GM10248 (cell line): ENCODE data around the gene STAC2.

Source experiments
- CTCF ChIA-PET: fragments of 300-600 bp; sonication (Branson Sonifier 250); formaldehyde crosslinking; extraction: SDS; loops from one replicate; lab custom pipeline; 2021; ENCODE audit warnings: antibody characterized with exemption; lab: Yijun Ruan, JAX
- POLR2A ChIA-PET: fragments of 350-650 bp; sonication (Branson Sonifier 250); formaldehyde crosslinking; extraction: SDS; loops from one replicate; lab custom pipeline; 2020; ENCODE audit warnings: antibody characterized with exemption; lab: Yijun Ruan, JAX
- DNase-seq: peaks from one replicate; pipeline ENCODE4 v3.0.0; 2012; ENCODE audit errors: extremely low spot score
- CTCF ChIP-seq: IDR thresholded peaks from 2 replicates; pipeline ENCODE4 v1.5.1; 2012; ENCODE audit warnings: mild to moderate bottlenecking, low read depth; ENCODE audit errors: extremely low read depth, missing control alignments, control extremely low read depth

Gene STAC2

GRCh38 chr17:39183720-39184119, 42.0 kb downstream of the STAC2 start:
- POLR2A ChIA-PET: no interaction called here
- CTCF ChIA-PET: interaction anchor here (1.0 to 1.6 kb wide), 4 partner anchors 8 to 31 kb away, joined by 4 to 17 read pairs (median 4); no protein-coding TSS in a partner anchor
- no peak for DNase-seq
- TF ChIP-seq CTCF: no peak

GRCh38 chr17:39183045-39183444, 42.7 kb downstream of the STAC2 start:
- POLR2A ChIA-PET: no interaction called here
- CTCF ChIA-PET: interaction anchor here (1.0 to 1.6 kb wide), 4 partner anchors 9 to 30 kb away, joined by 4 to 17 read pairs (median 4); no protein-coding TSS in a partner anchor
- TF ChIP-seq CTCF: no peak
- no peak for DNase-seq

GRCh38 chr17:39181303-39181702, 44.4 kb downstream of the STAC2 start:
- ChIA-PET POLR2A (no interaction called here), CTCF (interaction anchor here (1.5 to 1.9 kb wide), 2 partner anchors 12 to 17 kb away, joined by 5 to 7 read pairs; no protein-coding TSS in a partner anchor)
- no peak for TF ChIP-seq CTCF
- no peak for DNase-seq

- CTCF ChIA-PET: interaction anchor here (1.5 to 6.0 kb wide), 3 partner anchors 13 to 195 kb away, joined by 3 to 107 read pairs (median 13); partner anchors contain the start of gene ARL5C
- TF ChIP-seq CTCF: no peak
- POLR2A ChIA-PET: no interaction called here
- no peak for DNase-seq
Observed at GRCh38 chr17:39178536-39178935, 47.2 kb downstream of the STAC2 start.

- ChIA-PET POLR2A (no interaction called here), CTCF (interaction anchor here (1.7 to 6.0 kb wide), 2 partner anchors 12 to 23 kb away, joined by 5 to 107 read pairs; partner anchors contain the start of gene ARL5C)
- DNase-seq: no peak
Observed at GRCh38 chr17:39177256-39177655, 48.5 kb downstream of the STAC2 start.

GRCh38 chr17:39175695-39176093, 50.1 kb downstream of the STAC2 start:
- ChIA-PET CTCF (interaction anchor here (0.8 to 6.0 kb wide), 28 partner anchors 8 to 304 kb away, joined by 3 to 107 read pairs (median 6); partner anchors contain the start of genes ARL5C, FBXL20 and RPL19), POLR2A (no interaction called here)
- TF ChIP-seq CTCF: no peak
- DNase-seq: no peak

More at GRCh38 chr17:39177256-39177655, 48.5 kb downstream of the STAC2 start:
- no peak for TF ChIP-seq CTCF
